ENCODE measurements around the gene ATG101. TPM values are rescaled to one million over a fixed set of nuclear protein-coding genes. Genes with fewer than 3 reads are reported as not detected.
A peak's percentile ranks its signal among the peaks of the same experiment; 100 is the strongest.

Gene ATG101
- total RNA-seq, 1 donor from 2014 or later, result 34.3 TPM

- H3K9me3 Mint-ChIP-seq, result no peaks in the 10 kb centered on the region
- H3K4me1 Mint-ChIP-seq, result peaks cover 39% of the 10 kb centered on the region
These were observed 22.9 kb upstream of the ATG101 start for GRCh38 chr12:52046859-52047258.

GRCh38 chr12:52049286-52049685, 20.5 kb upstream of the ATG101 start:
- peaks cover 48% of the 10 kb centered on the region for H3K4me1 Mint-ChIP-seq
- H3K36me3 Mint-ChIP-seq (ENCODE audit: low read depth), result no peaks in the 10 kb centered on the region
- peaks cover 3% of the 10 kb centered on the region for H3K27me3 Mint-ChIP-seq (ENCODE audit: low read depth)
- peak overlapping the region; percentile 54 for H3K27ac Mint-ChIP-seq (ENCODE audit: unreplicated experiment)
- H3K9me3 Mint-ChIP-seq, result no peaks in the 10 kb centered on the region
- TF ChIP-seq CTCF (conservative IDR thresholded peaks at IDR 0.05), result no peak
- no peak for DNase-seq (ENCODE audit: low read depth, low spot score)
- peak overlapping the region; percentile 97 for H3K4me3 Mint-ChIP-seq

More at GRCh38 chr12:52046859-52047258, 22.9 kb upstream of the ATG101 start:
- TF ChIP-seq CTCF (conservative IDR thresholded peaks at IDR 0.05), result no peak
- H3K36me3 Mint-ChIP-seq (ENCODE audit: low read depth), result no peaks in the 10 kb centered on the region
- H3K27ac Mint-ChIP-seq (ENCODE audit: unreplicated experiment), result peak overlapping the region; percentile 27
- no peak for DNase-seq (ENCODE audit: low read depth, low spot score)
- peak overlapping the region; percentile 72 for H3K4me3 Mint-ChIP-seq
- H3K27me3 Mint-ChIP-seq (ENCODE audit: low read depth), result peaks cover 3% of the 10 kb centered on the region

- peaks cover 3% of the 10 kb centered on the region for H3K27me3 Mint-ChIP-seq (ENCODE audit: low read depth)
- no peak for DNase-seq (ENCODE audit: low read depth, low spot score)
- no peak for TF ChIP-seq CTCF (conservative IDR thresholded peaks at IDR 0.05)
- peaks cover 48% of the 10 kb centered on the region for H3K4me1 Mint-ChIP-seq
- peak overlapping the region; percentile 54 for H3K27ac Mint-ChIP-seq (ENCODE audit: unreplicated experiment)
- peak overlapping the region; percentile 97 for H3K4me3 Mint-ChIP-seq
- H3K9me3 Mint-ChIP-seq, result no peaks in the 10 kb centered on the region
- H3K36me3 Mint-ChIP-seq (ENCODE audit: low read depth), result no peaks in the 10 kb centered on the region
These were observed 20.1 kb upstream of the ATG101 start for GRCh38 chr12:52049688-52050087.

- Mint-ChIP-seq H3K4me3 (peak overlapping the region; percentile 97), H3K4me1 (peaks cover 48% of the 10 kb centered on the region), H3K9me3 (no peaks in the 10 kb centered on the region), H3K27ac (ENCODE audit: unreplicated experiment) (peak overlapping the region; percentile 94), H3K36me3 (ENCODE audit: low read depth) (no peaks in the 10 kb centered on the region), H3K27me3 (ENCODE audit: low read depth) (peaks cover 3% of the 10 kb centered on the region)
- peak; percentile 35 for DNase-seq (ENCODE audit: low read depth, low spot score)
- no peak for TF ChIP-seq CTCF (conservative IDR thresholded peaks at IDR 0.05)
These were observed 19.5 kb upstream of the ATG101 start for GRCh38 chr12:52050116-52050757.

- Mint-ChIP-seq H3K4me3 (peak within 1 kb of the TSS; percentile 97), H3K27me3 (ENCODE audit: low read depth) (peaks cover 3% of the 10 kb centered on the region), H3K36me3 (ENCODE audit: low read depth) (no peaks in the 10 kb centered on the region), H3K27ac (ENCODE audit: unreplicated experiment) (peak within 1 kb of the TSS; percentile 94), H3K4me1 (peaks cover 46% of the 10 kb centered on the region), H3K9me3 (no peaks in the 10 kb centered on the region)
- no peak for TF ChIP-seq CTCF (conservative IDR thresholded peaks at IDR 0.05)
- peak; percentile 90 for DNase-seq (ENCODE audit: low read depth, low spot score)
These were observed 18.8 kb upstream of the ATG101 start, which contains the start of gene NR4A1 for GRCh38 chr12:52050758-52051541. Gene NR4A1, plus strand, starts transcription at chr12:52051442. Its CDS starts 2,887 bp downstream, at chr12:52054329.

Data from neural crest cell (in vitro differentiated cells).